Omental fat pad (tissue), 4 donors: ENCODE measurements around the gene BPIFB2. TPM values are rescaled to one million over a fixed set of nuclear protein-coding genes. Genes with fewer than 3 reads are reported as not detected.

ENCODE experiments used
- ATAC-seq: fragments of 150-250 bp; one replicate; pipeline ENCODE4 v1.9.1; 2016; ENCODE audit warnings: mild to moderate bottlenecking, moderate library complexity; ENCODE audit not compliant: low FRiP score
- DNase-seq: peaks from one replicate; pipeline ENCODE4 v3.0.0-alpha.2; 2019; ENCODE audit warnings: low spot score
- total RNA-seq, 4 donors: library from RNA; depleted of rRNA; stranded (reverse); fragments of >200 nt; gene quantifications; one replicate each; pipeline ENCODE4 v1.1.0, GENCODE V29; 2016
- TF ChIP-seq, protein P1 (sequence below), 3 donors: fragments of 450-650 bp; IDR thresholded peaks; one replicate each; pipeline ENCODE4 v1.5.1; 2016 to 2017; ENCODE audit warnings: antibody characterized with exemption in 3 of 3, mild to moderate bottlenecking in 3 of 3, moderate library complexity in 2 of 3

Gene BPIFB2
- total RNA-seq, 4 donors from 2014 or later: not detected

- TF ChIP-seq, protein P1, sequence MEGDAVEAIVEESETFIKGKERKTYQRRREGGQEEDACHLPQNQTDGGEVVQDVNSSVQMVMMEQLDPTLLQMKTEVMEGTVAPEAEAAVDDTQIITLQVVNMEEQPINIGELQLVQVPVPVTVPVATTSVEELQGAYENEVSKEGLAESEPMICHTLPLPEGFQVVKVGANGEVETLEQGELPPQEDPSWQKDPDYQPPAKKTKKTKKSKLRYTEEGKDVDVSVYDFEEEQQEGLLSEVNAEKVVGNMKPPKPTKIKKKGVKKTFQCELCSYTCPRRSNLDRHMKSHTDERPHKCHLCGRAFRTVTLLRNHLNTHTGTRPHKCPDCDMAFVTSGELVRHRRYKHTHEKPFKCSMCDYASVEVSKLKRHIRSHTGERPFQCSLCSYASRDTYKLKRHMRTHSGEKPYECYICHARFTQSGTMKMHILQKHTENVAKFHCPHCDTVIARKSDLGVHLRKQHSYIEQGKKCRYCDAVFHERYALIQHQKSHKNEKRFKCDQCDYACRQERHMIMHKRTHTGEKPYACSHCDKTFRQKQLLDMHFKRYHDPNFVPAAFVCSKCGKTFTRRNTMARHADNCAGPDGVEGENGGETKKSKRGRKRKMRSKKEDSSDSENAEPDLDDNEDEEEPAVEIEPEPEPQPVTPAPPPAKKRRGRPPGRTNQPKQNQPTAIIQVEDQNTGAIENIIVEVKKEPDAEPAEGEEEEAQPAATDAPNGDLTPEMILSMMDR (IDR thresholded peaks at IDR 0.05): no peak
- no peak for DNase-seq
- ATAC-seq: no peak
Measured at GRCh38 chr20:33022289-33022688, 14.8 kb downstream of the BPIFB2 start.

DNA sequence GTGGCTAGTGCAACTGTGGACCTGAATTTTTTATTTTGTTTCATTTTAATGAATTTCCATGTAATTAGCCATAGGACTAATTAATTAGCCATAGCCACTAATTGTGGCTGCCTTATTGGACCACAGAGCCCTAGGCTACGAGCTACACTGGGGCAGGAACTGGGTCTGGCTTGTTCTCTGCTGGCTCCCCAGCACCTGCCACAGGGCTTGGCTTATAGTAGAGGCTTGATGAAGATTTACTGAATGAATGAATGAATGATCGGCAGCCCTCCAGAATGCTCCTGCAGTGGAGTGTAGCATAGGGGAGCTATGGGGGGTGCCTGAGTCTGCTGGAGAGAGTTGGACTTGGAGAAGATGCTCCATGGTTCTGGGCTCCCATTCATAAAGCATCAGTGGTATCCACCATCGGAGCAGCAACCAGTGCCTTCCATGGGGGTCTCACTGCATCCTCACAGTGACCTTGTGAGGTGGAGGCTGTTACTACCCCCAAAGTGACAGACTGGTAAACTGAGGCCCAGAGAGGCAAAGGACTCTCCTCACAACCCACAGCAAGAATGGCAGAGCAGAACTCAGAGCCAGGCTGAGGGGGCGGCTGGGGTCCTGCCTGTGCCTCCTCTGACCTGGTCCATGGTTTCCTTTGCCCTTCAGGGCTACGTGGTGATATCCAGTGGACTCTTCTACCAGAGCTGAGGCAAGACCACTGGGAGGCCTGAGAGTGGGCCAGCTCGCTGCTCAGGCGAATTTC lies 15.4 kb downstream of the BPIFB2 start:
- DNase-seq: no peak
- TF ChIP-seq, protein P1 (IDR thresholded peaks at IDR 0.05): no peak
- ATAC-seq: no peak

DNA sequence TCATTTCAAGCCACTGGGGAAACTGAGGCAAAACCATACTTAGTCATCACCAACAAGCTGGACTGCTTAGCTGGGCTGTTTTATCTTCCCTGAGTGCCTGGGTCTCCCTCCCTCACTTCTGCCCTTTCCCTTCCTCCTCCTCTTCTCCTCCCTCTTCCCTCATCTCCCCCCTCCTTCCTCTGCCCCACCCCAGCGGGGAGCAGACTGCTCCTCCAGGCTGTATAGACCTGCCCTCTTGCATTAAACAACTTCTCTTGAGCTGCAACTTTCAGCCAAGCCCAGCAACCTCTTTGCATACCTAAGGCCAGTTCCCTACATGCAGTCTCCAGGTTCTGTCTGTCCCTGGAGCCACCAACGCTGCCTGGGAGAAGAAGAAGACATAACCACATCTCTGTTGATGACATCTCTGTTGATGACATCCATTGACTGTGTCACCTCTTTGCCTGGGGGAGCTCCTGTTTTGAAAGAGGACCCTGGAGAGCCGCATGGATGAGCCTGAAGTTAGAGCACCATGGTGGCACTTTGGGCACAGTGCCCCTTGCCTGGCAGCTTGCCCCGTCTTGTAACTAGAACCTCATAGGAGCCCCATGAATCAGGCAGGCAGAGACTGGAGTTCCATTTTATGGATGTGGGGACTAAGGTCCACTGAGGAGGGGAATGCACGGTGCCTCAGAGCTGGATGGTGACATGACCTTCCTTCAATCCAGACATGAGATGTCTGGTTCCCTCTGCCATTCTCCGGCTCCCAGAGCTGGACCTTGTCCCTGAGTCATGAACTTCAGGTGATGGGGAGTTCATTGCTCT lies 16.1 kb downstream of the BPIFB2 start:
- DNase-seq: no peak
- no peak for ATAC-seq
- TF ChIP-seq, protein P1 (IDR thresholded peaks at IDR 0.05): no peak

GRCh38 chr20:33024243-33024560 lies 16.7 kb downstream of the BPIFB2 start:
- TF ChIP-seq, protein P1 (IDR thresholded peaks at IDR 0.05): no peak
- DNase-seq (no peak), ATAC-seq (no peak)

- DNase-seq (no peak), ATAC-seq (no peak)
- TF ChIP-seq, protein P1 (IDR thresholded peaks at IDR 0.05): no peak
Measured at GRCh38 chr20:33024609-33025317, 17.3 kb downstream of the BPIFB2 start.

DNA sequence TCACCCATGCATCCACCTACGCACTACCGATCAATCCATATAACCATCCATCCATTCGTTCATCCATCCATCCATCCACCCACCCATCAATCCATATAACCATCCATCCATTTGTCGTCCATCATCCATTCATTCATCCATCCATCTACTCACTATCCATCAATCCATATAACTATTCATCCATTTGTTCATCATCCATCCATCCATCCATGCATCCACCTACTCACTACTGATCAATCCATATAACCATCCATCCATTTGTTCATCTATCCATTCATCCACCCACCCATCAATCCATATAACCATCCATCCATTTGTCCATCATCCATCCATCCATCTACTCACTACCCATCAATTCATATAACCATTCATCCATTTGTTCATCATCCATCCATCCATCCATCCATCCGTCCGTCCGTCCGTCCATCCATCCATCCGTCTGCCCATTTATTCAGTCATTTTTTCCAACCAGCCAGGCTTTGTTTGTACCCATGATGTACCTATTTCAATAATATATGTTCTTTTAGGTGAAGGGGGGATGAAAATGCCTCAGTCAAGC lies 17.9 kb downstream of the BPIFB2 start:
- TF ChIP-seq, protein P1 (IDR thresholded peaks at IDR 0.05): no peak

More for the DNA sequence above, 17.9 kb downstream of the BPIFB2 start:
- DNase-seq: no peak
- ATAC-seq: no peak
